Brain pericyte (primary cell): ENCODE results near the gene INF2.

Experiments used
- DNase-seq: peaks from one replicate; pipeline ENCODE4 v3.0.0-alpha.2; 2012; ENCODE audit warnings: low read depth, low spot score

The INF2 gene

DNA sequence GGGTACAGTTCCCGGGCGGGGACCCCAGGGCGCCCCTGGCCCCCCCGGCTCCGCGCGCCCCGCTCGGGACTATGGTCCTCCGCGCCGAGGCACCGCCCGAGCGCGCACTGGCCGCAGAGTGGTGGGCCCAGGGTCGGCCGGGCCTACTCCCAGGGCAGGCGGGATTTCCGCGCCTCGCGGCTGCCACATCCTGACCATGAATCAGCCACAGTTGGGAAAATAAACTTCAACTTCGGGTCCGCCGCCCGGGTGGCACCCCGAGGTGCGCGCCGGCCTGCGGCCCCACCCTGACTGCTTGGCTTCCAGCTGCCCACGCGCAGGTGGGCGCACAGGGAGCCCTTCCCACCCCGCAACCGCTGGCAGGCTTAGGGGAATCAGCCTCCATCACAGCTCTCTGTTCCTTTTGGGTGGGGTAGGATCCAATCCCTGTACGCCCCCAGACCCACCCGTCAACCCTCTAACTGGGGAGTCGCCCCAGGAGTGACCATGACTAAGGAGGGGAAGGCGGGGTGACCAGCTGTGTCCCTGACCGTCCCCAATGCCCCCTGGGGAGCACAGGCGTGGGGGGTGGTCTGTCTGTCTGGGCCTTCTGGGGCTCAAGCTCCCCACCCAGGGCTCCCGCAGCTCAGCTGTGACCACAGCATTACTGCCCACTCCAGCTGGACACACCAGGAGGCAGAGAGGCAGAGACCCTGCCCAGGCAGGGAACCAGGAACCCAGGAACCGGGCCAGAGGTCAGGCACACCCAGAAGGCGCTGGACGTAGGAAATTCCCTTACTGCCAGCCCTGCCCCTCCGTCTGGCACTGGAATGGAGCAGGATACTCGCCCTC lies 678 bp downstream of the INF2 start:
- DNase-seq = no peak

DNA sequence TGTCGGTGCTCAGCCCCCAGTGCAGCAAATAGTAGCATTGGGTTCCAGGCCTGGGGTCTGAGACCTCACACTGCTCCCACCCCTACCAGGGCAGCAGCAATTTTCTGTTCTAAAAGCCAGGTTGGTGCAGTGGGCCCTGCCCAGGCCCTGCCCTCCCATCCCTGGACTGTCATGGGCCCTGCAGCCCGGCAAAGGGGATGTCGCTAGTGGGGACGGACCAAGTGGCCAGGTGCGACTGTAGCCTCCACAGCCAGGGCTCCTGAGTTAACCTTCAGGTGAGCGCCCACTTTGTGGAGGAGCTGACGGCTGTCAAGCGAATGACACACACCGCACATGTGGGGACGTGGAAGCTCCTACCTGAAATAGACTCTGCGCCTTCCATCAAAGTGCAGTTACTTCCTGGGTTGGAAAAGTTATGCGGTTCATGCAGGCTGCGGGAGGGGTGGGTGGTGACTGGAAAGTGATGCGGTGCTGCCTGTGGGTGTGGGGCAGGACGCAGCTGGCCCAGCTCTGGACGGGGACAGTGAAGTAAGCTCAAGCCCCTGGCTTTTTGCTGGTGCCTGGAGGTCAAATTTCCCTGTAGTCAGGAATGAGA lies 1.5 kb downstream of the INF2 start:
- DNase-seq = no peak

DNA sequence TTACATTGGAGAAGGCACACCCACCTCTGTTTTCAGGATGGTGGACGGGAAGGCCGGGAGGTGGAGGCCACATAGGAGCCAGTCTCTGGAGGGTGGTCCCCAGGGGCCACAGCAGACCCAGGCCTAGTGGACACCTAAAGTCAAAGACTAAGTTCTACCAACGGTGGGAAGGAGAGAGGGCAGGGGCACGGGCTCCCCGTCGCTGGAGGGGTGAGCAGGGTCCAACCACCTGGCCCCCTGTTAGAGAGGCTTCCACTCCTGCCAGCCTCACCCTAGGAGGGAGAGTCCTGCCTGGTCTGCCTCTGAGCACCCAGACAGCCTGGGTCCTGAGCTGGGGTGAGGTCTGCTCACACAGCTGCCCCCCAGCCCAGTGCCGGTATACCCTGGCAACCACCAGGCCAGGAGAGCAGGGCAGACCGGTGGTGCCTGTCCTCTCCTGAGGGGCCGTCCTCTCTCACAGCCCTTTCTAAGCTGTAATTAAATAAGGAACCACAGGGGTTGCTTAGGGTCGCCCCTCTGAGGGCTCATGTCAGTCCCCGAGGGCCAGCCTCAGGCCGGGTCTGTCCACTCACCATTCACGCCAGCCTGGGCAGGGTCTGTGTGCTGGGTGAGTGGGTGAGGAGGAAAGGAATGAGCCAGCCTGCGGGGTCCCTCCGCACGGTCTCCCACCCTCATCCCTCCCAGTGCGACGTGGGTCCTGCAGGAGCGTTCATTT lies 2.3 kb downstream of the INF2 start:
- DNase-seq = no peak

DNA sequence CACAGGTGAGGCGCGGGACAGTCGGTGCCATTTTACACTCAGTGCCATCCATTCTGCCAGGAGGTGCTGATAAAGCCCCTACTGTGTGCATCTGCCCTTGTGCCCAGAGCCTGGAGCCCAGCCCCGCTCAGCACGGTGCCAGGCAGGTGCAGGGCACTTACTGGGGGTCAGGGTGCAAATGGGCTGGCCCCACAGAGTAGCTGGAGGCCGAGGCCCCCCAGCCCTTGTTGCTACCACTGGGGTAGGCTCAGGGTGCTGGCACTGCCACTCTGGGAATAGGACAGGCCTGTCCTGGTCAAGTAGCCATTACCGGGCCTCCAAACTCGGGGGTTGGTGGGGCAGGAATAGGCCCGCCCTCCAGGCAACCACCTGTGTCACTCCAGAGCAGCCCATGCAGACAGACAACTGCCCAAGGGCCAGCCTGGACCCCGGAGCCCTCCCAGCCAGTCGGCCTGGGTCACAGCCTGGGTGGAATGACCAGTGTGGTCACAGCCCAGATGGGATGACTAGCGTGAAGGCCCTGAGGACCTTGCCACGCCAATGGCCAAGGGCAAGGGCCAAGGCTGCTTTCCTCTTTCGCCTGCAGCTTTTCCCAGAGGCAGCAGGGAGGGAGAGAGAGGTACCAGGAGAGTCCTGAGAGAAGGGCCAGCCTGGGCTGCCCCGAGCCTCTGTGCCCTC lies 3.0 kb downstream of the INF2 start:
- no peak for DNase-seq

DNA sequence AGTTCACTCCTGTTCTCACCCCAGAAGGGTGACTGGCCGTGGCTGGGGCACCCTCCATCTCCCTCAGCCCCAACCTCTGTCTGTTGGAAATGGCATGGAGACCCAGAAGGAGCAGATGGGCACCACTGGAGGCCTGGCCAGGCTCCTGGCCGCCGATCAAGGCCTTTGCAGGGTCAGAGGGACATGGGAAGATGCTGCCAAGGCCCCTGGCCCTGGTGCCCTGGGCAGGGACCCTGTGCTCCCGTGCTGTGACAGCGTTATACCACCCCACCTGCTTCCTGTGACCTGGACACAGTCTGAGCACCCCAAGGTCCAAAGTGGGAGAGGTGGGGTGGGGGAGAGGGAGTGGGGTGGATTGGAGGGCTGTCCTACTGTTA lies 3.5 kb downstream of the INF2 start:
- no peak for DNase-seq

DNA sequence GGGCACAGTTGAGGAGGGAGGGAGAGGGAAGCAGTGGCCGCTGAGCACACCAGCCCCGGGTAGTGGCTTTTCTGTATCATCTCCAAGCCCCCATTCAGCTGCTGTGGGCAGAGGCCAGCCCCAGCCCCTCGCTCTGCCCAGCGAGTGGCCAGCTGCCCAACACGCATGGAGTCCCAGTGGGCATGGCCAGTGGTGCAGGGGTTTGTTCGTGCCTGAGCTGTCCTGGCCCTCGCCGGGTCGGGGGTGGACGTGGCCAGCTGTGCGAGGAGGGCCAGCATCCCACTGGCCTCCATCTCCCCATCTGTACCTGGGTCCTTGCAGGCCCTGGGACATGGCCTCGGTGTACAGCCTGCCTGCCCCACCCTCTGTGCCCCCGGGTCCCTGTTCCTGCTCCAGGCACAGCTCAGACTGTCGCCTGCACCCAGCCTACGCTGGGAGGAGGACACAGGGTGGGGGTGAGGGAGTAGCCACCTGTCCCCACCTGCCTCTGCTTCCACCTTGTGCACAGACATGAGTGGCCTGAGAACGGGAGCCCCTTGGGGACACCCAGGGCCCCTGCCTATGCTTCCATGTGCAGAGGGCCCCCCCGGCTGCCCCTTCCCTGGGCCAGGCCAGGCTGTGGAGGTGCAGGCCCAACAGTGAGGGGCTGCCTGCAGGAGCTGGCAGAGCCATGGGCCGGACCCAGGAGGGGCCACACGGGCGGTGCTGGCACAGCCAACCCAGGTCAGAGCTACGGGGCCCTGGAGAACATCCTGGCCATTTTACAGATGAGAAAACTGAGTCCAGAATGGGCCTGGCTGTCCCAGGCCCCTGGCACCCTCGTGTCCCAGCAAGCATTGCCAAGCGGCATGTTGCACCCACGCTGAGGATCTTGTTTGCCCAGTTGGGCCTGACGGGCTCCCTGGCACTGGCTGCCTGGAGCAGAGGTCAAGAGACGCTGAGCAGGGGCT lies 4.3 kb downstream of the INF2 start:
- DNase-seq = no peak

DNA sequence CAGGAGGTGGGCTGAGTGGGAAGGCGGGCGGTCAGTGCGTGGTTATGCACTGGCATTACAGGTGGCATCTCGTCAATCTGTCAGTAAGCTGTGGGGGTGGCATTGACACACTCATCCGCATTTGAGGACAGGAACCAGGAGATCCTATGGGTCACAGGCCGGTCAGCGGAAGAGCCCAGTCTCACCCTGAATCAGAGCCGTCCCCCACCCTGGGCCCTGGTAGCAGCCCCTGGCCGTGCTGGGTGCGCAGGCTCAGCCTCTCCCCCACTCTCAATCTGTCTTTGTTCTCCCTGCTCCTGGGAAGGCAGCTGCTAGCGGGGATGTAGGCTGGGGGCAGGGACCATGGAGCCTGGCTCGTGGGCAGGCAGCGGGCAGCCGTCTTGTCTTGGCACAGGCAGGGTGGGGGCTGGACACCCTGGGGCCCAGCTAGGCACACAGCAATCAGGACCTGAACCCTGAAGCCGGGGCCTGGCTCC lies 5.1 kb downstream of the INF2 start:
- DNase-seq = no peak

DNA sequence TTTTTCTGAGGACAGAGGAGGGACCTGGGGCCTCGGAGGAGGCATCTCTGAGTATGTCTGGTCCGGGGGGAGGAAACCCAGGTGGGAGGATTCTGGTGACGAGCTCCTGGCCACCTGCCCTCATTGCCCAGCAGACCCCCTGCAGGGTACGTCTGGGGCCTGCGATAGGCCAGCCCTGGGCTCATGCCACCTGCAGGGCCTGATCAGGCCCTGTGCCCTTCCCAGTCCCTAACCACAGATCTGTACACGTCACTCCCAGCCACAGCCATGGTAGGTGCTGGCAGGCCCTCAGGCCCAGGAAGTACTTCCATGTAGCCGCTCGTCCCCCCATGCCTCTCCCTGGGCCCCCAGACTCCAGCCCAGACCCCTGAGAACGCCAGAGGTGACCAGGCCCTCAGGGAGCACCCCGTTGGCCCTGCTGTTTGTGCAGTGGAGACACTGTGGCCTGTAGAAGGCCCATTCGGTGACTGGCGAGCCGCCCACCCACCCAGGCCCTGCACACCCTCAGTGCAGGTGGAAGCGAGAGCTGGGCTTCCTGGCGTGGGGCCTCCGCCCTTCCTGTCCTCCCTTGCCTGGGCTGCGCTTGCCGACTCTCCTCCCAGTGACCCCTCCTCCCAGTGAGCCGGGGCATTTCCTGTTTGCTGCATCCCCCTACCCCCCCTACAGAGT lies 5.7 kb downstream of the INF2 start:
- DNase-seq = no peak

DNA sequence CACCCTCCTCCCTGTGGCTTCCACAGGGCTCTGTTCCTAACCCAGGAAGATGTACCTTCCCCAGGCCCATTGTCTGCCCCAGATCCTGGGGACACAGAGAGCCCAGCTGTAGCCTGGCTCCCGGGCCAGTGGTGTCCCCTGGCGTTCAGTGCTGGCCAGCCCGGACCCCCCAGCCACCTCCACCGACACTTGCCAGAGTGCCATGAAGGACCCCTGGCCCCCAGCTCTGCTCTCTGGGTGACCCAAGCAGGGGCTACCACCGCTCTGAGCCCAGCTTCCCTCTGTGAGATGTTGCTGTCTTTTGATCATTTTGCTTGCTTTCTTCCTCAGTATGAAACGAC lies 6.2 kb downstream of the INF2 start:
- no peak for DNase-seq

DNA sequence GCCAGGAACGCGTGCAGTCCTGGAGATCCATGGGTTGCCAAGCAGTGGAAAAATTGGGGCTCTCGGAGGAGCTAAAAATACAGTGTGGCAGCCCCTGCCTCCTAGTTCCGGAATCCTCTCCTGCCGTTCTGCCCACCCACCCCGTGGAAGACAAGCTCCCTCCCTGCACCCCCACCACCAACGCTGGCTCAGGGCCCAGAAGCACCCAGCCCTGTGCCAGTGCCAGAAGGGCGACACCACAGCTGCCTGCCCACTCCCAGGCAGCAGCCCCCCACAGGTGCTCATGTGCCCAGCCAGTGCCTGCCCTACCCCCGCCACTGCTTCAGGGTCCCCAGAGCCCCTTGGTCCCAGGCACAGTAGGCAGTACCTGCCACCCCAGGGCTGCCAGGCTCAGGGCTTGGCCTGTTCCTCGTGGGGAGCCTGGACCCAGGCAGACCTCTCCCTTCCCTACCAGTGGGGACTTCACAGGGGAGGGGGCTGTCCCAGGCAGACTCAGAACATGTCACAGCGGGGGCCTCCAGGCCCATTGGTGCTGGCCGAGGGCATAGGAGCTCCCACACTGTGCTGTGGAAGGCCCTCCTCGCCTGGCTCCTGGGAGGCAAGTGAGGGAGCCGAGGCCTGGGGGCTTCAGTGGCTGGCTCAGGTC lies 7.4 kb downstream of the INF2 start:
- no peak for DNase-seq

DNA sequence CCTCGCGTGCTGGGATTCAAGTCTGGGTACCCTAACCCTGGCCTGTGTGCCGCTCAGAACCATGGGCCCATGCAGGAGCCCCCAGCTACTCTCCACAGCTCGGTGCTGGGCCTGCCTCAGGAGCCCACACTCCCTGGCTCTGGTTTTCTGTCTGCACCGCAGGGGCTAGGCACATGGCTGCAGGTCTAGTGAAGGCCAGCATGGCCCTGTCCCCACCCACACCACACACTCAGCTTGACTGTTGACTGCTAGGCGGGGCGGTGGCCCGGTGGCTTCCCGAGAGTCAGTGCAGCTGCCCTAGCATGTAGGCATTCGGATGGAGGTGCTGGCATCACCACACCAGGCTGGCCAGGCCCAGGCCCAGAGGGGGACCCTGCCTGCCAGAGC lies 7.9 kb downstream of the INF2 start:
- DNase-seq = no peak

DNA sequence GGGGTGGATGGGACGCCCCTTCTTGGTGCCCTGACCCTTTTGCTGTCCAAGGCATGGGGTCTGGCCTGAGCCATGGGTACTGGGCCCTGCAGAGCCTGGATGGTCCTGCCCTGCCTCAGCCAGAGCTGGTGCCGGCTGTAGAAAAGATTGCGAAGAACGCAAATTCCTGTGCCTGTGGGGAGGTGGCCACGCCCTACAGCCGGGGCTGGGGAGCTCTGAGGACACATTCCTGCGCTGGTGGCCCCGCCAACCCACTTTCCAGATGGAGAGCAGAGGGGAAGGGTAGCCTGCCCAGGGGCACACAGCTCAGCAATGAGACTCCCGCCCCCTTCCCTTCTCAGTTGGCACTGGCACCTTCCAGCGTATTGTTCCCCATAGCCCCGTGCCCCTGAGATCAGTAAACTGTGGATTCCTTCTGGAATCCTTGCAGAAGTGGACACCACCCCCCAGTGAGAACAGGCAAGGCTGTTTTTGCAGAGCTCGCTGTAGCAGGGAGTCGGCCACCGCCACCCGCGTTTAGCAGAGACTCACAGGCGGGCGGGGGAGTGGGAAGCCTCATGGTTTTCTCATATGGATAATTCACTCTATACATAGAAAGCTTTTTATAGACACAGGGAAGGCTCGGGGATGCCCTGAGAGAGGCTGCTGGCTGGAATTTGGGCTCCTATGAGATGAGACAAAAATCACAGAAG lies 8.6 kb downstream of the INF2 start:
- no peak for DNase-seq

DNA sequence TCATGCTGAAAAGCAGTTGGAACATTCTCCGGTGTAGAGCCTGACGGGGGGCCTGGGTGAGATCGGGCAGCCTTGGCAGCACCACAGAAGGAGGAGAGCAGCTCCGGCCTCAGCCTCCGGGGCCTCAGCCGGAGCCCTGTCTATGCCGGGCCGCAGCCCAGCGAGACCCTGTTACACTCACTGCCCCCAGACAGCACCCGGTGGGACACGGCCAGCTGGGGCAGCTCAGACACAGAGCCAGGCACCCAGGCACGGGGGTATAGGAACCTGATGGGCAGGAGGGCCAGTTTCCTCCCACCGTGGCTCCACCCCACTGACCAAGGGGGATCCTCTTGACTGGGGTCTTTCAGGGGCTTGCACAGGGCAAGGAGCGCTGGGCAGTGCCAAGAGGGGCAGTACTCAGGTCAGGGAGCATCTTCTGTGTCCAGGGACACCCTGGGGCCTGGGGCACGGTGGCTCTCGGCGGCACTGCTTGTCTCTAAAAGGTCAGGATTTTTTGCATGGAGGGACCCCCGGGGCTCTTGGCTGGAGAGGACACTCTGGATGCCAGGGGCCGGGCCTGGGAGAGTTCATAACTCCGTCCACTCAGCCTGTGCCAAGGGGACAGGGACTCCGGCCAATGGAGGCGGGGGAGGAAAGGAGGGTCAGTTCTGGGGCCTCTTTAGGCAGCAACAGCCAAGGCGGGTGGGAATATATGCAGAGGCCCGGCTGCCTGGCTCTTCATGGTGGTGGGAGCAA lies 9.4 kb downstream of the INF2 start:
- DNase-seq = no peak

DNA sequence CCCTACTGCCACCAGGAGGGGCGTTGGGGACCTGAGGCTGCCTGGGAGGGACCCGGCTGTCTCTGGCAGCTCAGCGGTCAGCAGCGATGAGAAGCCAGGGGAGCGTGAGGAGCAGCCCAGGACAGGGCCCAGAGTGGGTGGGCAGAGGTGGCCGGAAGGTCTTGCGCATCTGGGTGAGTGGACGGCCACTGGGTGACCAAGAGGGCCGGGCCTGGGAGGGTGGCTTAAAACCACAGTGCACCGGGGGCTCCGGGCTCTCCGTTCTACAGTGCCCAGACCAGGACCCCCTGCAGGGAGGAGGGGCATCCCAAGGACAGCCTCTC lies 10.0 kb downstream of the INF2 start:
- no peak for DNase-seq

DNA sequence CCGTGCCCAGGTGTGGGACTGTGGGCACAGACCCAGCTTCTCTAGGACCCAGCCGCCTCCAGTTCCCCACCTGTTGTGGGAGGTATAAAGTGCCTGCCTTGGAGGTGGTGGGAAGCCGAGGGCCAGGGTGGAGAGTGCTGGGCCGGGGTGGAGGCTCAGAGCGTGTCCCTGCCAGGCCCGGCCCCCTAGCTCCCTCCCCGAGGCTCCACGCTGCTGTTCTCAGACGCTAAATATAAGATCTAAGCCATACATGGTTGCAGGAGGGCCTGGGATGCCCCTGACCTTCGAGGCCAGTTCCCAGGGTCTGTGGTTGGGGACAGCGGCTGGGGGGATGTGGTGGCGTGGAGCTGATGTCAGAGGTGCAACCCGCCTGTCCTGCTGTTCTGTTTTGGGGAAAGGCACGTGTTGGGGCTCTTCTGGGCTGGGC lies 10.8 kb downstream of the INF2 start:
- no peak for DNase-seq

DNA sequence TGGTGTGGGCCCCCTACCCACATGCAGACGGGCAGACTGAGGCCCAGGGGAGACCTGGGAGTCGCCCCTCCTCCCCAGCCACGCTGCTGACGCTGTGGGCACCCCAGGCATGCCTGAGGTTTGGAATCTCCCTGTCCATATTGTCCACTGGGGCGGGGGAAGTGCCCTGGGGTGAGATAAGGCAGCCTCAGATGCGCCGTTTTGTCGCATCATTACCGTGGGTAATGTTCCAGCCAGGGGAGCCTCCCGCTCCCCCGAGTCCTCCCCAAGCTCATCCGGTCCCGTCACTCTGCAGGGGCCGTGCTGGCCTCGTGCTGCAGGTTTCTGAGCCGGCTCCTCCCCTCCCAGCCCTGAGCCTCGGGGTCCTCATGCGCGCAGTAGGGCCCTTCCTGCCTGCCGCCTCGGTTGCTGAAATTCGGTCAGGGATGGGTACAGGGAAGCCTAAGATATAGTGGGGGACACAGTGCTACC lies 11.4 kb downstream of the INF2 start:
- DNase-seq = no peak

DNA sequence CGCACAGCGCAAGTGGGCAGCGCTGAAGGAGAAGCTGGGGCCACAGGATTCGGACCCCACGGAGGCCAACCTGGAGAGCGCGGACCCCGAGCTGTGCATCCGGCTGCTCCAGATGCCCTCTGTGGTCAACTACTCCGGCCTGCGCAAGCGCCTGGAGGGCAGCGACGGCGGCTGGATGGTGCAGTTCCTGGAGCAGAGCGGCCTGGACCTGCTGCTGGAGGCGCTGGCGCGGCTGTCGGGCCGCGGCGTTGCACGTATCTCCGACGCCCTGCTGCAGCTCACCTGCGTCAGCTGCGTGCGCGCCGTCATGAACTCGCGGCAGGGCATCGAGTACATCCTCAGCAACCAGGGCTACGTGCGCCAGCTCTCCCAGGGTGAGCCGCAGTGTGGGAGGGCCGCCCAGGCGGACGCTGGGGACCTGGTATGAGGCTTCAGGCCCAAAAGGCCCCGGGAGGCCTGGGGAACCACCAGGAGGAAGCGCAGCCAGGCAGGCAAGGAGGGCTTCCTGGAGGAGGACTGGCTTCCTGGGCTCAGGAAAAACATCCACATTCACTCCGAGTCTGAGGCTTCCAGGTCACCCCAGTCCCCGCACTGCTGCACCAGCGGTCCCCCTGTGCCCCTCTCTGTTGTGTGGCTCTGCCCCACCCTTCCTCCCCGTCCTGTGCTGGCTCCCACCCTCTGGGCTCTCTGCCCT lies 12.1 kb downstream of the INF2 start:
- no peak for DNase-seq

DNA sequence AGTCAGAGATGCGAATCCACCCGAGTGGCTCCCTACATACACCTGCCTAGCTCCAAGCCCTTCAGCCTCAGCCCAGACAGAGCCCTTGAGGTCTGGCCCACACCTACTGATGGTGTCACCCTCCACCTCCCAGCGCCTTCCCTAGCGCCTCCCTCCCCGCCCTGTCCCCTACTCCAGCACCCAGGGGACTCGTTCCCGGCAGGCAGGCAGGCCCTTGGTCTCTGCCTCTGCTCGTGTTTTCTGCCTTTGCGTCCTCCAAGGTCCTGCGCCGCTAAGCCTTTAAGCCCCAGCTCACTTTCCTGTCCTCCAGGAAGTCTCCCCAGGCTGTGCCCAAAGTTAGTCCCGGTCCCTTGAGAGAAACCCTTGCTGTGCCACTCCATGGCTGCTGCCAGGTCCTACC lies 12.7 kb downstream of the INF2 start:
- no peak for DNase-seq
